ENCODE measurements around the gene IRF2BP1. TPM values are rescaled to one million over a fixed set of nuclear protein-coding genes. Genes with fewer than 3 reads are reported as not detected.

Gene IRF2BP1
- total and polyA plus RNA-seq, 2 of the 13 experiments (the other 11 are each of a cell fraction or from before 2014, with no cell fraction given) = 4.3 to 14.3 TPM

- TF ChIP-seq TBP (CRISPR knock-in tag; IDR thresholded peaks at IDR 0.05) (no peak), NCOA2 (CRISPR knock-in tag; IDR thresholded peaks at IDR 0.05) (peak; percentile 90), ZNF607 (CRISPR knock-in tag; IDR thresholded peaks at IDR 0.05; ENCODE audit: borderline replicate concordance) (peak; percentile 76), RBFOX2 (IDR thresholded peaks at IDR 0.05; ENCODE audit: low read depth, low read length) (peak; percentile 92), MIER2 (CRISPR knock-in tag; IDR thresholded peaks at IDR 0.05) (no peak; the same call in 1 of the 2 replicates), TFE3 (CRISPR knock-in tag; IDR thresholded peaks at IDR 0.05) (peak; percentile 72), SMAD9 (CRISPR knock-in tag; IDR thresholded peaks at IDR 0.05) (no peak), TMF1 (CRISPR knock-in tag; IDR thresholded peaks at IDR 0.05; ENCODE audit: low read depth) (no peak), CEBPZ (IDR thresholded peaks at IDR 0.05; ENCODE audit: low read length) (no peak), SCMH1 (CRISPR knock-in tag; IDR thresholded peaks at IDR 0.05; ENCODE audit: borderline replicate concordance) (no peak), RFX5 (IDR thresholded peaks at IDR 0.05; ENCODE audit: low read depth, low read length) (no peak), POLR2AphosphoS5 (IDR thresholded peaks at IDR 0.05; ENCODE audit: low read depth, low read length) (peak; percentile 89), ZZZ3 (CRISPR knock-in tag; IDR thresholded peaks at IDR 0.05; ENCODE audit: borderline replicate concordance) (peak; percentile 65; the same call in 1 of the 2 replicates), ZNF629 (CRISPR knock-in tag; conservative IDR thresholded peaks at IDR 0.05) (peak; percentile 100), MYPOP (CRISPR knock-in tag; IDR thresholded peaks at IDR 0.05) (0 out of 2 replicates have a peak, but pooled peaks have one; percentile 55), USF2 (IDR thresholded peaks at IDR 0.05; ENCODE audit: low read depth, low read length) (no peak), USF2 (CRISPR knock-in tag; IDR thresholded peaks at IDR 0.05; ENCODE audit: borderline replicate concordance) (no peak), REL (CRISPR knock-in tag; conservative IDR thresholded peaks at IDR 0.05) (peak; percentile 88; the same call in 1 of the 2 replicates), TP53 (CRISPR knock-in tag; conservative IDR thresholded peaks at IDR 0.05) (no peak), CREBL2 (CRISPR knock-in tag; IDR thresholded peaks at IDR 0.05; ENCODE audit: borderline replicate concordance) (no peak), CBFB (CRISPR knock-in tag; IDR thresholded peaks at IDR 0.05) (peak; percentile 77)
These were observed 3.0 kb downstream of the IRF2BP1 start (continued) for GRCh38 chr19:45882652-45883585.

All from HepG2 (cell line).